ENCODE results near the gene GRM7. TPM values are rescaled to one million over a fixed set of nuclear protein-coding genes. Genes with fewer than 3 reads are reported as not detected.

GRM7 gene
- polyA plus RNA-seq, 3 donors = not detected

DNA sequence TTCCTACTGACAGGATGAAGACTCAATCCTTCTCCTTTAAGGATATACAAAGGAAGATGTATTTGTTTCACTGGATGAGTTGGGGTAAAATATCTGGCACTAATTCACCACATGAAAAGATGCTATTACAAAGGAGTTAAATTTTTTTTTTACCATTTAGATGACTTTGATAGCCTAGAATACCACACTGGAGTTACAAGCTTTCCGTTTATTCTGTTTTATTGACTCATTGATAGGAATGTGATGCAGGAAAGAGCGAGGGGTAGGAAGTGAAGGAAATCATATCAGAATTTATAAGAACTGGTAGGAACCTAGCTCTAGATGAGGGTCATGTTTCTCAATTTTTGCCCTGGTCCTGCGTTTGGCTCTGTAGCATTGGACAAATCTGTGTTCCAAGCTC is 427.2 kb downstream of the GRM7 start:
- no peak overlapping the region for H3K27ac Mint-ChIP-seq

GRCh38 chr3:7289121-7289520 is 428.2 kb downstream of the GRM7 start:
- no peaks in the 10 kb centered on the region for H3K9me3 ChIP-seq (replicated peaks in 1 of 2; ENCODE audit: control insufficient read depth in 1 of 2, insufficient read depth in 1 of 2, low read length in 2 of 2)
- WGBS (ENCODE audit: insufficient coverage) = no CpG with 5 or more reads among the region's 1 CpG
- H2AFZ ChIP-seq (ENCODE audit: insufficient read depth, low read depth, low read length, poor library complexity, severe bottlenecking) = no peak overlapping the region
- H3K27me3 ChIP-seq (ENCODE audit: control insufficient read depth in 2 of 2, insufficient read depth in 2 of 2, low read length in 2 of 2) = no peaks in the 10 kb centered on the region
- Mint-ChIP-seq H3K4me1 (peaks cover 11% of the 10 kb centered on the region), H3K27me3 (ENCODE audit: low read depth in 3 of 3) (no peaks in the 10 kb centered on the region), H3K9me3 (peaks cover 0 to 6% (median 3%) of the 10 kb centered on the region in 7 donors), H3K36me3 (no peaks in the 10 kb centered on the region), H3K4me3 (no peak overlapping the region), H3K27ac (no peak overlapping the region)
- H3K79me2 ChIP-seq (ENCODE audit: insufficient read depth, low read length) = no peaks in the 10 kb centered on the region
- no peaks in the 10 kb centered on the region for H3K36me3 ChIP-seq (replicated peaks in 1 of 2; ENCODE audit: control insufficient read depth in 1 of 2, insufficient read depth in 2 of 2, low read length in 2 of 2)
- no peak overlapping the region for H3K27ac ChIP-seq (ENCODE audit: low read depth in 1 of 2, low read length in 2 of 2)
- no peak overlapping the region for H3K9ac ChIP-seq (ENCODE audit: insufficient read depth, low read length, poor library complexity, severe bottlenecking)
- H3K4me2 ChIP-seq (replicated peaks; ENCODE audit: extremely low read depth, low read length, poor library complexity, severe bottlenecking) = no peak overlapping the region
- no peaks in the 10 kb centered on the region for H4K20me1 ChIP-seq (ENCODE audit: insufficient read depth, low read length)
- H3K4me3 ChIP-seq (replicated peaks in 1 of 3; ENCODE audit: low read depth in 2 of 3, low read length in 3 of 3) = no peak overlapping the region
- DNase-seq = no peak
- TF ChIP-seq CTCF (IDR thresholded peaks at IDR 0.05) = no peak
- intact Hi-C loops (cut with micrococcal nuclease) = no loop called here
- peaks cover 8 to 12% of the 10 kb centered on the region in 2 donors for H3K4me1 ChIP-seq (ENCODE audit: control insufficient read depth in 1 of 2, insufficient read depth in 2 of 2, low read length in 2 of 2)

More for the DNA sequence above, 427.2 kb downstream of the GRM7 start:
- Histone ChIP-seq H3K27me3 (ENCODE audit: control insufficient read depth in 2 of 2, insufficient read depth in 2 of 2, low read length in 2 of 2) (no peaks in the 10 kb centered on the region), H3K9me3 (replicated peaks in 1 of 2; ENCODE audit: control insufficient read depth in 1 of 2, insufficient read depth in 1 of 2, low read length in 2 of 2) (no peaks in the 10 kb centered on the region), H2AFZ (ENCODE audit: insufficient read depth, low read depth, low read length, poor library complexity, severe bottlenecking) (no peak overlapping the region), H3K27ac (ENCODE audit: low read depth in 1 of 2, low read length in 2 of 2) (no peak overlapping the region), H3K4me2 (replicated peaks; ENCODE audit: extremely low read depth, low read length, poor library complexity, severe bottlenecking) (no peak overlapping the region), H3K79me2 (ENCODE audit: insufficient read depth, low read length) (no peaks in the 10 kb centered on the region), H3K36me3 (replicated peaks in 1 of 2; ENCODE audit: control insufficient read depth in 1 of 2, insufficient read depth in 2 of 2, low read length in 2 of 2) (no peaks in the 10 kb centered on the region), H3K4me3 (replicated peaks in 1 of 3; ENCODE audit: low read depth in 2 of 3, low read length in 3 of 3) (no peak overlapping the region), H3K9ac (ENCODE audit: insufficient read depth, low read length, poor library complexity, severe bottlenecking) (no peak overlapping the region), H4K20me1 (ENCODE audit: insufficient read depth, low read length) (no peaks in the 10 kb centered on the region), H3K4me1 (ENCODE audit: control insufficient read depth in 1 of 2, insufficient read depth in 2 of 2, low read length in 2 of 2) (peaks cover 8 to 12% of the 10 kb centered on the region in 2 donors)
- TF ChIP-seq CTCF (IDR thresholded peaks at IDR 0.05) = no peak
- no peaks in the 10 kb centered on the region for H3K27me3 Mint-ChIP-seq (ENCODE audit: low read depth in 3 of 3)
- no peak overlapping the region for H3K4me3 Mint-ChIP-seq
- peaks cover 0 to 4% (median 3%) of the 10 kb centered on the region in 7 donors for H3K9me3 Mint-ChIP-seq
- 100% methylated on average over 2 of the region's 3 CpGs for WGBS (ENCODE audit: insufficient coverage)
- no peaks in the 10 kb centered on the region for H3K36me3 Mint-ChIP-seq
- DNase-seq = no peak
- peaks cover 11% of the 10 kb centered on the region for H3K4me1 Mint-ChIP-seq
- intact Hi-C loops (cut with micrococcal nuclease) = no loop called here

All from CD14-positive monocyte (primary cell).